ENCODE data around the gene PJA2.

- TF ChIP-seq CTCF (IDR thresholded peaks at IDR 0.05; ENCODE audit: low read length) (no peak), EZH2 (optimal IDR thresholded peaks at IDR 0.05; ENCODE audit: low read depth, low read length) (no peak)
These were observed 1.4 kb upstream of the PJA2 start for GRCh38 chr5:109411149-109411514.

Measured in MM.1S (cell line).